ENCODE measurements around the gene AP2A2.
"Not testable (repeated sequence)": the region's sequence is repeated elsewhere in the genome, so short reads cannot be mapped to it uniquely, and the experiment has no call there.

AP2A2 gene

GRCh38 chr11:1015064-1015463 lies 89.4 kb downstream of the AP2A2 start:
- 97% methylated on average over 7 of the region's 7 CpGs for WGBS
- no peak overlapping the region for H3K4ac ChIP-seq (ENCODE audit: low read depth in 1 of 2, low read length in 2 of 2)
- H3K14ac ChIP-seq (ENCODE audit: low read length in 2 of 2) = no peak overlapping the region
- peaks cover 50% of the 10 kb centered on the region for H3K79me1 ChIP-seq (replicated peaks; ENCODE audit: low read length, poor library complexity, severe bottlenecking)
- H3K36me3 ChIP-seq (ENCODE audit: control insufficient read depth in 1 of 2, insufficient read depth in 2 of 2, low read depth in 1 of 2, low read length in 2 of 2) = peaks cover 30 to 70% of the 10 kb centered on the region in 2 experiments
- H2BK12ac ChIP-seq (ENCODE audit: low read length in 2 of 2) = no peak overlapping the region
- no peak overlapping the region for H4K8ac ChIP-seq (ENCODE audit: low read length)
- H2BK5ac ChIP-seq (ENCODE audit: low read depth, low read length, poor library complexity, severe bottlenecking) = no peak overlapping the region
- H3K27me3 ChIP-seq (ENCODE audit: control insufficient read depth in 1 of 2, insufficient read depth in 1 of 2, low read length in 2 of 2) = no peaks in the 10 kb centered on the region
- DNase-seq = no peak
- H2AK5ac ChIP-seq (ENCODE audit: low read length, severe bottlenecking) = no peak overlapping the region
- H3K9ac ChIP-seq (ENCODE audit: low read length) = no peak overlapping the region
- peaks cover 6% of the 10 kb centered on the region for H3K4me1 ChIP-seq (ENCODE audit: control insufficient read depth, insufficient read depth, low read depth, low read length)
- no peak overlapping the region for H4K91ac ChIP-seq (ENCODE audit: low read length)
- no peak overlapping the region for H3K4me3 ChIP-seq (ENCODE audit: insufficient read depth in 1 of 2, low read depth in 1 of 2, low read length in 2 of 2)
- H3K27ac ChIP-seq (ENCODE audit: low read length, poor library complexity, severe bottlenecking) = no peak overlapping the region
- H2AFZ ChIP-seq (ENCODE audit: low read depth, low read length) = no peak overlapping the region
- no peak overlapping the region for H2BK15ac ChIP-seq (ENCODE audit: low read depth, poor library complexity, severe bottlenecking)
- no peak overlapping the region for H3K18ac ChIP-seq (ENCODE audit: low read depth in 1 of 2, low read length in 2 of 2)
- H2BK120ac ChIP-seq (ENCODE audit: low read depth, low read length) = no peak overlapping the region
- H3K23ac ChIP-seq (ENCODE audit: low read length in 2 of 2) = no peak overlapping the region
- no peaks in the 10 kb centered on the region for H3K9me3 ChIP-seq (ENCODE audit: control insufficient read depth, low read length)
- H3K4me2 ChIP-seq (ENCODE audit: low read length, poor library complexity, severe bottlenecking) = no peak overlapping the region

- Histone ChIP-seq H3K4me2 (ENCODE audit: low read length, poor library complexity, severe bottlenecking) (no peak overlapping the region), H2BK12ac (ENCODE audit: low read length in 2 of 2) (no peak overlapping the region), H4K91ac (ENCODE audit: low read length) (no peak overlapping the region), H3K79me1 (replicated peaks; ENCODE audit: low read length, poor library complexity, severe bottlenecking) (peaks cover 44% of the 10 kb centered on the region), H2AK5ac (ENCODE audit: low read length, severe bottlenecking) (no peak overlapping the region), H3K9ac (ENCODE audit: low read length) (no peak overlapping the region), H3K18ac (ENCODE audit: low read depth in 1 of 2, low read length in 2 of 2) (no peak overlapping the region), H2AFZ (ENCODE audit: low read depth, low read length) (no peak overlapping the region), H3K4me3 (ENCODE audit: insufficient read depth in 1 of 2, low read depth in 1 of 2, low read length in 2 of 2) (no peak overlapping the region), H4K8ac (ENCODE audit: low read length) (no peak overlapping the region), H3K14ac (ENCODE audit: low read length in 2 of 2) (no peak overlapping the region), H3K4me1 (ENCODE audit: control insufficient read depth, insufficient read depth, low read depth, low read length) (peaks cover 9% of the 10 kb centered on the region), H3K27me3 (ENCODE audit: control insufficient read depth in 1 of 2, insufficient read depth in 1 of 2, low read length in 2 of 2) (no peaks in the 10 kb centered on the region), H3K36me3 (ENCODE audit: control insufficient read depth in 1 of 2, insufficient read depth in 2 of 2, low read depth in 1 of 2, low read length in 2 of 2) (peaks cover 21 to 61% of the 10 kb centered on the region in 2 experiments), H3K23ac (ENCODE audit: low read length in 2 of 2) (no peak overlapping the region), H3K27ac (ENCODE audit: low read length, poor library complexity, severe bottlenecking) (no peak overlapping the region), H3K9me3 (ENCODE audit: control insufficient read depth, low read length) (no peaks in the 10 kb centered on the region), H2BK15ac (ENCODE audit: low read depth, poor library complexity, severe bottlenecking) (no peak overlapping the region), H3K4ac (ENCODE audit: low read depth in 1 of 2, low read length in 2 of 2) (no peak overlapping the region), H2BK5ac (ENCODE audit: low read depth, low read length, poor library complexity, severe bottlenecking) (no peak overlapping the region), H2BK120ac (ENCODE audit: low read depth, low read length) (no peak overlapping the region)
- 98% methylated on average over 20 of the region's 20 CpGs for WGBS
- DNase-seq = no peak
Observed at GRCh38 chr11:1015826-1016545, 90.3 kb downstream of the AP2A2 start.

- H4K91ac ChIP-seq (ENCODE audit: low read length); H3K27me3 ChIP-seq (ENCODE audit: control insufficient read depth in 1 of 2, insufficient read depth in 1 of 2, low read length in 2 of 2); H3K23ac ChIP-seq (ENCODE audit: low read length in 2 of 2); H3K18ac ChIP-seq (ENCODE audit: low read depth in 1 of 2, low read length in 2 of 2); H4K8ac ChIP-seq (ENCODE audit: low read length); H2BK15ac ChIP-seq (ENCODE audit: low read depth, poor library complexity, severe bottlenecking); H2AK5ac ChIP-seq (ENCODE audit: low read length, severe bottlenecking); H2BK12ac ChIP-seq (ENCODE audit: low read length in 2 of 2); DNase-seq; H3K27ac ChIP-seq (ENCODE audit: low read length, poor library complexity, severe bottlenecking); H2BK5ac ChIP-seq (ENCODE audit: low read depth, low read length, poor library complexity, severe bottlenecking); H2BK120ac ChIP-seq (ENCODE audit: low read depth, low read length); H3K9me3 ChIP-seq (ENCODE audit: control insufficient read depth, low read length); H3K14ac ChIP-seq (ENCODE audit: low read length in 2 of 2); H3K4me1 ChIP-seq (ENCODE audit: control insufficient read depth, insufficient read depth, low read depth, low read length); H3K4me3 ChIP-seq (ENCODE audit: insufficient read depth in 1 of 2, low read depth in 1 of 2, low read length in 2 of 2); H2AFZ ChIP-seq (ENCODE audit: low read depth, low read length); H3K9ac ChIP-seq (ENCODE audit: low read length); H3K4me2 ChIP-seq (ENCODE audit: low read length, poor library complexity, severe bottlenecking); H3K4ac ChIP-seq (ENCODE audit: low read depth in 1 of 2, low read length in 2 of 2): not testable (repeated sequence)
- peaks cover 14 to 54% of the 10 kb centered on the region in 2 experiments for H3K36me3 ChIP-seq (ENCODE audit: control insufficient read depth in 1 of 2, insufficient read depth in 2 of 2, low read depth in 1 of 2, low read length in 2 of 2)
- peaks cover 40% of the 10 kb centered on the region for H3K79me1 ChIP-seq (replicated peaks; ENCODE audit: low read length, poor library complexity, severe bottlenecking)
- WGBS = 69% methylated on average over 7 of the region's 7 CpGs
Observed at GRCh38 chr11:1016610-1017126, 91.0 kb downstream of the AP2A2 start.

DNA sequence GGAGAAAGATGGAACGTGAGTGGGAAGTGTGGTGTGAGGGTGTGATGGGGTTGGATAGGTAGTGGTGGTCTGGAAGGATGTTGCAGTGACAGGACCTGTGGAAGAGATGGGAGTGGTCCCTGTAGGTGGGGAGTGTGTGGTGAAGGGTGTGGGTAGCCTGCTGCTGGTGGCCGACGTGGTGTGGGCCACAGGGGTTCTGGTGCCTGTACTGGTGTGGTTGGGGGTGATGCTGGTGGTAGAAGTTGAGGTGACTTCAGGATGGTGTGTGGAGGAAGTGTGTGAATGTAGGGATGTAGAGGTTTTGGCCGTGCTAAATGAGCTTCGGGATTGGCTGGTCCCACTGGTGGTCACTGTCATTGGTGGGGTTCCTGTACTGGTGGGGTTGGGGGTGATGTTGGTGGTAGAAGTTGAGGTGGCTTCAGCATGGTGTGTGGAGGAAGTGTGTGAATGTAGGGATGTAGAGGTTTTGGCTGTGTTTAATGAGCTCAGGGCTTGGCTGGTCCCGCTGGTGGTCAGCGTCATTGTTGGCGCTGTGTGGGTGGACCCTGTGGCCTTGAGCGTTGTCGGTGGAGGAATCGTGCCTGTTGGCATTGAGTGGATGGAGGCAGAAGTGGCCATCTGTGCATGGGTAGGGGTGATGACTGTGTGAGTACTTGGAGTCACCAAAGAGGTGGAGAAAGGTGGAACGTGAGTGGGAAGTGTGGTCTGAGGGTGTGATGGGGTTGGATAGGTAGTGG lies 91.8 kb downstream of the AP2A2 start:
- Histone ChIP-seq H4K8ac (ENCODE audit: low read length) (no peak overlapping the region), H3K9me3 (ENCODE audit: control insufficient read depth, low read length) (no peaks in the 10 kb centered on the region), H2BK120ac (ENCODE audit: low read depth, low read length) (no peak overlapping the region), H3K79me1 (replicated peaks; ENCODE audit: low read length, poor library complexity, severe bottlenecking) (peaks cover 32% of the 10 kb centered on the region), H4K91ac (ENCODE audit: low read length) (peak overlapping the region; percentile 0), H3K27me3 (ENCODE audit: control insufficient read depth in 1 of 2, insufficient read depth in 1 of 2, low read length in 2 of 2) (no peaks in the 10 kb centered on the region), H2BK12ac (ENCODE audit: low read length in 2 of 2) (no peak overlapping the region), H3K14ac (ENCODE audit: low read length in 2 of 2) (no peak overlapping the region), H3K9ac (ENCODE audit: low read length) (no peak overlapping the region), H3K27ac (ENCODE audit: low read length, poor library complexity, severe bottlenecking) (no peak overlapping the region), H2BK15ac (ENCODE audit: low read depth, poor library complexity, severe bottlenecking) (no peak overlapping the region), H3K23ac (ENCODE audit: low read length in 2 of 2) (no peak overlapping the region), H3K18ac (ENCODE audit: low read depth in 1 of 2, low read length in 2 of 2) (no peak overlapping the region), H3K36me3 (ENCODE audit: control insufficient read depth in 1 of 2, insufficient read depth in 2 of 2, low read depth in 1 of 2, low read length in 2 of 2) (peaks cover 9 to 47% of the 10 kb centered on the region in 2 experiments), H3K4me1 (ENCODE audit: control insufficient read depth, insufficient read depth, low read depth, low read length) (peaks cover 9% of the 10 kb centered on the region), H3K4me3 (ENCODE audit: insufficient read depth in 1 of 2, low read depth in 1 of 2, low read length in 2 of 2) (no peak overlapping the region), H2AK5ac (ENCODE audit: low read length, severe bottlenecking) (no peak overlapping the region), H3K4ac (ENCODE audit: low read depth in 1 of 2, low read length in 2 of 2) (no peak overlapping the region), H2BK5ac (ENCODE audit: low read depth, low read length, poor library complexity, severe bottlenecking) (no peak overlapping the region), H3K4me2 (ENCODE audit: low read length, poor library complexity, severe bottlenecking) (no peak overlapping the region), H2AFZ (ENCODE audit: low read depth, low read length) (no peak overlapping the region)
- WGBS = 85% methylated on average over 12 of the region's 12 CpGs
- no peak for DNase-seq

Data from mesenchymal stem cell (in vitro differentiated cells and primary cell).